HepG2 (cell line): ENCODE results near the gene KATNAL2. TPM values are rescaled to one million over a fixed set of nuclear protein-coding genes. Genes with fewer than 3 reads are reported as not detected.
A peak's percentile ranks its signal among the peaks of the same experiment; 100 is the strongest.

Experiments used
- DNMT1 ChIP-seq: sonication (generic); formaldehyde crosslinking; IDR thresholded peaks from 2 replicates; pipeline ENCODE4 v1.5.1; 2020; ENCODE audit warnings: mild to moderate bottlenecking, missing genetic modification reagents
- HOXA5 ChIP-seq: sonication (generic); formaldehyde crosslinking; IDR thresholded peaks from 2 replicates; pipeline ENCODE4 v1.4.0; 2020; ENCODE audit warnings: missing genetic modification reagents
- KMT2B ChIP-seq: IDR thresholded peaks from 2 replicates; pipeline ENCODE4 v1.6.1; 2016; ENCODE audit warnings: missing genetic modification reagents, missing compliant biosample characterization
- MIXL1 ChIP-seq: IDR thresholded peaks from 2 replicates; pipeline ENCODE4 v1.6.1; 2016
- PAX8 ChIP-seq: sonication (generic); formaldehyde crosslinking; IDR thresholded peaks from 2 replicates; pipeline ENCODE4 v1.8.0; 2022; ENCODE audit warnings: mild to moderate bottlenecking, missing genetic modification reagents, borderline replicate concordance
- PRDM15 ChIP-seq: sonication (generic); formaldehyde crosslinking; IDR thresholded peaks from 2 replicates; pipeline ENCODE4 v1.4.0; 2020; ENCODE audit warnings: missing genetic modification reagents
- SIN3A ChIP-seq: IDR thresholded peaks from 2 replicates; pipeline ENCODE4 v1.6.1; 2011; ENCODE audit warnings: low read depth, mild to moderate bottlenecking, control low read depth, low read length, borderline replicate concordance
- SP2 ChIP-seq: sonication (generic); formaldehyde crosslinking; IDR thresholded peaks from 2 replicates; pipeline ENCODE4 v1.5.1; 2020; ENCODE audit warnings: mild to moderate bottlenecking, missing genetic modification reagents
- SRSF9 ChIP-seq: fragments of 200-400 bp; formaldehyde crosslinking; IDR thresholded peaks from 2 replicates; pipeline ENCODE4 v1.6.1; 2018; ENCODE audit warnings: borderline replicate concordance, mild to moderate bottlenecking, low read depth, low read length; ENCODE audit not compliant: insufficient read depth, poor library complexity, severe bottlenecking
- TBL1XR1 ChIP-seq: fragments of 150-350 bp; IDR thresholded peaks from 2 replicates; pipeline ENCODE4 v1.6.1; 2014; ENCODE audit warnings: borderline replicate concordance, low read length; ENCODE audit not compliant: partially characterized antibody
- ZNF143 ChIP-seq: sonication (generic); formaldehyde crosslinking; IDR thresholded peaks from 2 replicates; pipeline ENCODE4 v1.4.0; 2020; ENCODE audit warnings: missing genetic modification reagents
- ZNF224 ChIP-seq: sonication (generic); formaldehyde crosslinking; IDR thresholded peaks from 2 replicates; pipeline ENCODE4 v1.5.0; 2020; ENCODE audit warnings: mild to moderate bottlenecking, missing genetic modification reagents
- ZNF572 ChIP-seq: sonication (generic); formaldehyde crosslinking; IDR thresholded peaks from 2 replicates; pipeline ENCODE4 v1.5.1; 2020; ENCODE audit warnings: mild to moderate bottlenecking, missing genetic modification reagents
- ZNF598 ChIP-seq: sonication (generic); formaldehyde crosslinking; IDR thresholded peaks from 2 replicates; pipeline ENCODE4 v1.5.1; 2020; ENCODE audit warnings: mild to moderate bottlenecking, missing genetic modification reagents, borderline replicate concordance
- ZNF614 ChIP-seq: IDR thresholded peaks from 2 replicates; pipeline ENCODE4 v1.6.1; 2018; ENCODE audit warnings: missing biosample characterization, missing genetic modification reagents, inconsistent platforms, borderline replicate concordance
- ZNF687 ChIP-seq: sonication (generic); formaldehyde crosslinking; IDR thresholded peaks from 2 replicates; pipeline ENCODE4 v1.5.1; 2020; ENCODE audit warnings: mild to moderate bottlenecking, missing genetic modification reagents, moderate library complexity
- ZNF878 ChIP-seq: sonication (generic); formaldehyde crosslinking; IDR thresholded peaks from 2 replicates; pipeline ENCODE4 v1.8.1; 2023; ENCODE audit warnings: mild to moderate bottlenecking, missing genetic modification reagents, moderate library complexity
- polyA plus RNA-seq, 8 experiments: library from polyadenylated mRNA; depleted of rRNA in 3 of 8; stranded (reverse) in 7 of 8; unstranded in 1 of 8; fragments of >200 nt; fragmentation: Illumina TruSeq in 4 of 8; extraction: Trizol in 4 of 8; gene quantifications; 2 replicates each; pipeline versions ENCODE4 v1.2.1 to v1.2.3, GENCODE V29; 2011 to 2016; ENCODE audit warnings: low read depth in 4 of 8, missing spikeins in 1 of 8, mixed read lengths in 1 of 8; ENCODE audit not compliant: insufficient read depth in 1 of 8
- total RNA-seq, 5 experiments: library from RNA; depleted of rRNA; stranded (reverse); fragments of >200 nt; fragmentation: Illumina TruSeq; extraction: Trizol; gene quantifications; 2 replicates each; pipeline ENCODE4 v1.2.3, GENCODE V29; 2016; ENCODE audit warnings: low read depth in 1 of 5
- TF ChIP-seq, protein P1 (sequence below), 2 experiments: IDR thresholded peaks; 2 replicates each; pipeline ENCODE4 v1.6.1; 2011 to 2012; ENCODE audit warnings: low read length in 2 of 2, borderline replicate concordance in 1 of 2, low read depth in 1 of 2, mild to moderate bottlenecking in 1 of 2, moderate library complexity in 1 of 2

KATNAL2 gene
- total and polyA plus RNA-seq, 2 of the 13 experiments (the other 11 are each of a cell fraction or from before 2014, with no cell fraction given) = not detected

DNA sequence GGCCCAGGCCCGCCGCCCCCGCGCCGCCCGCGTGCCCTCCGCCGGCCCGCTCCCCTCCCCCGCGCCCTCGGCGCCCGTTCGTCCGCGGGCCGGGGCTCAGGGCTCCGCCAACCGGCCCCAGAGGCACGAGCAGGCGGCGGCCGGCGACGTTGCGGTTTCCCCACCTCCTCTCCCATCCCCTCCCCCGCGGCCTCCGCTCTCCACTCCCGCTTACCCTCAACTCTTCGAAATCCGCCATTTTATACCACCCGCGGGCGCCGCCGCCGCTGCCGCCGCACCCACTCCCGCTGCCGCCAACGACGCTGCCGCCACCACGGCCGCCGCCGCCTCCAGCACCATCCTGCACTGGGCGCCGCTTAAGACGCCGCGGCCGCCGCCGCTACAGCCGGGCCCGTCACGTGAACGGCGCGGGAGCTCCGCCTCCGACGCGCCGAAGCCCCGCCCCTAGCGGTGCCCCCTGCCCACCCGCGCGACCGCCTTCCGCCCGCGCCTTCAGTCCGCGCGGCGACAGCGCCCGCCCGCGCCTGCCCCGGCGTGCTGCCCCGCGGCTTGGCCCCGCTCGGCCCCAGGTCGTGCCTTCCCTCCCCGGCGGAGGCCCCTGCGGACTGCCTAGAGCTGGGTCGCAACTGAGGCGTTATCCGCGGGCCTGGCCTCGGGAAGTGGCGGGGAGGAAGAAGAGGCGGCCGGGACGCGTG, at the start of gene KATNAL2, which contains the start of gene PIAS2 (continued):
- no peak for TF ChIP-seq SRSF9
- TF ChIP-seq ZNF687 (CRISPR knock-in tag) = peak; percentile 71
- no peak for TF ChIP-seq ZNF224 (CRISPR knock-in tag)
- TF ChIP-seq SP2 (CRISPR knock-in tag) = no peak; the same call in 1 of the 2 replicates
- TF ChIP-seq SIN3A = peak; percentile 28; the same call in 1 of the 2 replicates
- 0 out of 2 replicates have a peak, but pooled peaks have one; percentile 28 for TF ChIP-seq KMT2B (CRISPR knock-in tag)
- TF ChIP-seq PAX8 (CRISPR knock-in tag) = no peak
- no peak for TF ChIP-seq DNMT1 (CRISPR knock-in tag)
- peak; percentile 43; the same call in 1 of the 2 replicates for TF ChIP-seq HOXA5 (CRISPR knock-in tag)
- no peak for TF ChIP-seq ZNF614 (CRISPR knock-in tag)
- no peak for TF ChIP-seq TBL1XR1
- no peak for TF ChIP-seq ZNF572
- 0 out of 2 replicates have a peak, but pooled peaks have one; percentile 20 for TF ChIP-seq PRDM15 (CRISPR knock-in tag)
- no peak for TF ChIP-seq ZNF878 (CRISPR knock-in tag)
- TF ChIP-seq MIXL1 = no peak
- TF ChIP-seq ZNF598 (CRISPR knock-in tag) = no peak
- no peak for TF ChIP-seq ZNF143 (CRISPR knock-in tag)
- TF ChIP-seq, protein P1, sequence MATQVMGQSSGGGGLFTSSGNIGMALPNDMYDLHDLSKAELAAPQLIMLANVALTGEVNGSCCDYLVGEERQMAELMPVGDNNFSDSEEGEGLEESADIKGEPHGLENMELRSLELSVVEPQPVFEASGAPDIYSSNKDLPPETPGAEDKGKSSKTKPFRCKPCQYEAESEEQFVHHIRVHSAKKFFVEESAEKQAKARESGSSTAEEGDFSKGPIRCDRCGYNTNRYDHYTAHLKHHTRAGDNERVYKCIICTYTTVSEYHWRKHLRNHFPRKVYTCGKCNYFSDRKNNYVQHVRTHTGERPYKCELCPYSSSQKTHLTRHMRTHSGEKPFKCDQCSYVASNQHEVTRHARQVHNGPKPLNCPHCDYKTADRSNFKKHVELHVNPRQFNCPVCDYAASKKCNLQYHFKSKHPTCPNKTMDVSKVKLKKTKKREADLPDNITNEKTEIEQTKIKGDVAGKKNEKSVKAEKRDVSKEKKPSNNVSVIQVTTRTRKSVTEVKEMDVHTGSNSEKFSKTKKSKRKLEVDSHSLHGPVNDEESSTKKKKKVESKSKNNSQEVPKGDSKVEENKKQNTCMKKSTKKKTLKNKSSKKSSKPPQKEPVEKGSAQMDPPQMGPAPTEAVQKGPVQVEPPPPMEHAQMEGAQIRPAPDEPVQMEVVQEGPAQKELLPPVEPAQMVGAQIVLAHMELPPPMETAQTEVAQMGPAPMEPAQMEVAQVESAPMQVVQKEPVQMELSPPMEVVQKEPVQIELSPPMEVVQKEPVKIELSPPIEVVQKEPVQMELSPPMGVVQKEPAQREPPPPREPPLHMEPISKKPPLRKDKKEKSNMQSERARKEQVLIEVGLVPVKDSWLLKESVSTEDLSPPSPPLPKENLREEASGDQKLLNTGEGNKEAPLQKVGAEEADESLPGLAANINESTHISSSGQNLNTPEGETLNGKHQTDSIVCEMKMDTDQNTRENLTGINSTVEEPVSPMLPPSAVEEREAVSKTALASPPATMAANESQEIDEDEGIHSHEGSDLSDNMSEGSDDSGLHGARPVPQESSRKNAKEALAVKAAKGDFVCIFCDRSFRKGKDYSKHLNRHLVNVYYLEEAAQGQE (IDR thresholded peaks at IDR 0.05; ENCODE audit: borderline replicate concordance in 1 of 2, low read depth in 1 of 2, low read length in 2 of 2) = no peak
